MM.1S (cell line): Measurements from ENCODE around the gene ARRDC1.

Source experiments
- EZH2 ChIP-seq: fragments of 300-600 bp; sonication (generic); optimal IDR thresholded peaks from 2 replicates; pipeline ENCODE3; 2017; ENCODE audit warnings: low read depth, mild to moderate bottlenecking, antibody characterized with exemption, low read length, mixed read lengths
- EZH2phosphoT487 ChIP-seq: fragments of 300-600 bp; sonication (generic); IDR thresholded peaks from 2 replicates; pipeline ENCODE4 v1.6.1; 2018; ENCODE audit warnings: antibody characterized with exemption, low read length
- TF ChIP-seq, protein P1 (sequence below): fragments of 300-600 bp; sonication (generic); IDR thresholded peaks from 2 replicates; pipeline ENCODE4 v1.5.1; 2016; ENCODE audit warnings: antibody characterized with exemption, low read length, mixed read lengths

DNA sequence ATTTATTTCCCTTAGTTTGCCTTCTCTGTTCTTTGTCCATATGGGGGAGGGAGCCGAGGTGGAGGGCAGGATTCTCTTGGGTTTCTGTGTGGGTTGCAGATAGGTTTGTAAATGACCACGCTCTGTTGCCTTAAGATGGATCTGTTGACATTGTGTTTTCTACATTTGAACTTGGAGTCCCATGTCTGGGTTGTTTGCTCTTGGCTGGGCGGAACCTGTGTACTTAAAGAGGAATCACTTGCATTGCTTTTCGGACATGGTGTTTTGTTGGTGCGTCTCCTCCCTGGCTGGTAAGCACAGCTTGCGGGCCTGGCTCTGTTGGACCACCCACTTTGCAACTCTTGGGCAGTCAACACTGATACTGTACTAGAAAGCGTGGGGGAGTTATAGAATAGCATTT, 59.2 kb downstream of the ARRDC1 start:
- TF ChIP-seq, protein P1, sequence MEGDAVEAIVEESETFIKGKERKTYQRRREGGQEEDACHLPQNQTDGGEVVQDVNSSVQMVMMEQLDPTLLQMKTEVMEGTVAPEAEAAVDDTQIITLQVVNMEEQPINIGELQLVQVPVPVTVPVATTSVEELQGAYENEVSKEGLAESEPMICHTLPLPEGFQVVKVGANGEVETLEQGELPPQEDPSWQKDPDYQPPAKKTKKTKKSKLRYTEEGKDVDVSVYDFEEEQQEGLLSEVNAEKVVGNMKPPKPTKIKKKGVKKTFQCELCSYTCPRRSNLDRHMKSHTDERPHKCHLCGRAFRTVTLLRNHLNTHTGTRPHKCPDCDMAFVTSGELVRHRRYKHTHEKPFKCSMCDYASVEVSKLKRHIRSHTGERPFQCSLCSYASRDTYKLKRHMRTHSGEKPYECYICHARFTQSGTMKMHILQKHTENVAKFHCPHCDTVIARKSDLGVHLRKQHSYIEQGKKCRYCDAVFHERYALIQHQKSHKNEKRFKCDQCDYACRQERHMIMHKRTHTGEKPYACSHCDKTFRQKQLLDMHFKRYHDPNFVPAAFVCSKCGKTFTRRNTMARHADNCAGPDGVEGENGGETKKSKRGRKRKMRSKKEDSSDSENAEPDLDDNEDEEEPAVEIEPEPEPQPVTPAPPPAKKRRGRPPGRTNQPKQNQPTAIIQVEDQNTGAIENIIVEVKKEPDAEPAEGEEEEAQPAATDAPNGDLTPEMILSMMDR = no peak
- TF ChIP-seq EZH2 = no peak
- TF ChIP-seq EZH2phosphoT487 = no peak
